ENCODE measurements around the gene LDB3.
"Not testable (repeated sequence)": the region's sequence is repeated elsewhere in the genome, so short reads cannot be mapped to it uniquely, and the experiment has no call there.

Gene LDB3, protein sequence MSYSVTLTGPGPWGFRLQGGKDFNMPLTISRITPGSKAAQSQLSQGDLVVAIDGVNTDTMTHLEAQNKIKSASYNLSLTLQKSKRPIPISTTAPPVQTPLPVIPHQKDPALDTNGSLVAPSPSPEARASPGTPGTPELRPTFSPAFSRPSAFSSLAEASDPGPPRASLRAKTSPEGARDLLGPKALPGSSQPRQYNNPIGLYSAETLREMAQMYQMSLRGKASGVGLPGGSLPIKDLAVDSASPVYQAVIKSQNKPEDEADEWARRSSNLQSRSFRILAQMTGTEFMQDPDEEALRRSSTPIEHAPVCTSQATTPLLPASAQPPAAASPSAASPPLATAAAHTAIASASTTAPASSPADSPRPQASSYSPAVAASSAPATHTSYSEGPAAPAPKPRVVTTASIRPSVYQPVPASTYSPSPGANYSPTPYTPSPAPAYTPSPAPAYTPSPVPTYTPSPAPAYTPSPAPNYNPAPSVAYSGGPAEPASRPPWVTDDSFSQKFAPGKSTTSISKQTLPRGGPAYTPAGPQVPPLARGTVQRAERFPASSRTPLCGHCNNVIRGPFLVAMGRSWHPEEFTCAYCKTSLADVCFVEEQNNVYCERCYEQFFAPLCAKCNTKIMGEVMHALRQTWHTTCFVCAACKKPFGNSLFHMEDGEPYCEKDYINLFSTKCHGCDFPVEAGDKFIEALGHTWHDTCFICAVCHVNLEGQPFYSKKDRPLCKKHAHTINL

DNA sequence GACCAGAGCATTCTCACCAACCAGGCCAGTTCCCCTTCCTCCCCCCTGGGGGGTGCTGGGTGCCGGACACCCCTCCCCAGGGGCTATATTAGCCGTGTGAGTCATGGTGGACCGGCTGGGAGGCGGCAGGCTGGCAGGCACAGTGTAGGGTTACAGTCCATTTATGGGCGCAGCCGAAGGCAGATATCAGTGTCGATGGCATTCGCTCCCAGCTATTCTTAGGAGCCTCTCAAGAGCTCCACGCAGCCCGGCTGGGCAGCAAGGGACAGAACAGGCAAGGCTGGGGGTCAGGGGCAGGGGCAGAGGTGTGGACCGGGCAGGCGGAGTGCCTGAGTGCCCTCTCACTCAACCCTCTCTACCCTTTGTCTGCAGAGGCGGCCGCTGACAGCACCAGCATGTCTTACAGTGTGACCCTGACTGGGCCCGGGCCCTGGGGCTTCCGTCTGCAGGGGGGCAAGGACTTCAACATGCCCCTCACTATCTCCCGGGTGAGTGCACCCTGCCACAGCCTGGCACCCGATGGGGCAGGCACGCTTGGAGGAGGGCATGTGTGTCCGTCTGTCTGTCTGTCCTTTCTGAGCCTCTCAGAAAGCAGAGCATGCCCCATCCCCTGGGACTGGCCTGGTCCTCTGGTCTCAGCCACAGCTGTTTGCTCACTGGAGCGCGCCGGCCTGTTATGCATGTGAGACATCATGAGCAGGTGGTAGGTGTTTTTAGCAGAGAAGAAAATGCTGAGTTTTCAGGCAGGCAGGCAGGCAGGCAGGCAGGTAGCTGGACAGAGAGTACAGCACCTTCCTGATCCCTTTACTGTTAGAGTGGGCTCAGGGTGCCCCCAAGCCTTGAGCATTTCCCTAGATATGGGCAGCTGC lies at the start of gene LDB3:
LDB3 (plus strand) TSS at position 215 of the 869 bp plus-strand sequence; CDS start at position 396, 181 bp downstream.
- DNase-seq, result peak in 6 of 56 donors; percentile 17 to 45 (median 30)

DNA sequence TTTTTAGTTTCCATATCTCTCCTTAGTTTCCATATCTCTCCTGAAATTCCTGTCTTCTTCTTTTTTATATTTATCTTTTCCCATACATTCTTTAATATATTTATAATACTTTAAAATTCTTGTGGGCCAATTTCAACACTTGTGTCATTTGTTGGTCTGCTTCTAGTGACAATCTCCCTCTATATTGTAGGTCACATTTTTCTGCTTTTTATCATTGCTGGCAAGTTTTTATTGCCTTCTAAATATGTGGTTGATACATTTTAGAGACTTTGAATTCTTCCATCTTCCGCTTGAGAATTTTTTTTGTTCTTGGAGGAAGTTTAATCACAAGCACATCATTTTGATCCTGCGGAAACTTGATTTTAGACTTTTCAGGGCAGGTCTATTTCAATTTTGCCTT lies 40.0 kb upstream of the LDB3 start:
- no peak for DNase-seq

DNA sequence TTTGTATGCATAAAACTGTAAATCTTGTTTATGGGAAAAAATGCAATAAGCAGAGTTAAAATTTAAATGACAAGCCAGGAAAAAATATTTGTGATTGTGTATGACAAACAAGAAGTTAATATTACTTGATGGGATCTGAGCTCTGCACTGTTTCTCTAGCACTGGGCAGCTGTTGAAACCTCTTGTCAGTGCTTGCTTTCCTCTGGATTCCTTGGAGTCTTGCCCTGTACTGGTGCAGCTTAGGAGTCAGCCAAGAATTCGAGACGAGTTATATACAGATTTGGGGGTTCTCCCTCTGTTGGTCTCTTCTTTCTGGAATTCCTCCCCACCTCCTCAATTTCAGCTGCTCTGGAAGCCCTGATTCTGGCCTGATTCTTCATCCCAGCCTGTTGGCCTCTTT lies 38.2 kb upstream of the LDB3 start:
- DNase-seq, result no peak

DNA sequence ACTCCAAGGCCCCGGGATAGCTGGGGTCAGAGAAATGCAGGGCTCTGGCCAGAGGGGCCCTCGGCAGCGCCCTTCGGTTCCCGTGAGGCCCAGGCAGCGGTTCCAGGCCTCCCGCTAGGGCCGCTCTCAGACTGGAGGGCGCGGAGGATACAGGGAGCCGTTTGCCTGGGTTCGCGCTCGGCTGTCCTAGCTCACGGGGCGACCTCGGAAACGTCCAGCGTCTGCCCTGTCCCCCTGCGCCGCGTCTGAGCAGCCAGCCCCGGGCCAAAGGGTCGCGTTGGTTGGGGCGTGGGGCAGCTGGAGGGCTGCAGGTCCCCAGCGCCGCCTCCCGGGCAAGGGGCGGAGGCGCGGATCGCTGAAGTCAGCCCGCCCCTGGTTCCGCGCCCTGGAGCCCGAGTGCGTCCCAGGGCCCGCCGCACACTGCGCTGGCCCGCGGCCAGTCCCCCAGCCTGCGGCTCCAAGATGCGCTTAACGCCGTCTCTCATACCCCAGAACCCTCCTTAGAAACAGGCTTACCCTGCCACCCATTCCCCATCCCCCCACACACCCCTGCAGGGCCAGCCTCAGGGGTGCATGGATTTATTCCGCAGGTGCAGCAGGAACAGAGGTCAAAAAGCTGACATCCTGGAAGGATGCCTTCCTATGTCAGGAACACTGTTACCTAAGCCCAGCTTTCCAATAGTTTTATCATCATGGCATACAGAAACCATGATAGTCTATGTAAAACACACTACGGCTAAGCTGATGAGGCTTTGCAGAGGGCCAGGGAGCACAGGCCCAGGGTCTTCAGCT lies 36.1 kb upstream of the LDB3 start:
- peak in 2 of 56 donors; percentile 21 to 48 for DNase-seq

DNA sequence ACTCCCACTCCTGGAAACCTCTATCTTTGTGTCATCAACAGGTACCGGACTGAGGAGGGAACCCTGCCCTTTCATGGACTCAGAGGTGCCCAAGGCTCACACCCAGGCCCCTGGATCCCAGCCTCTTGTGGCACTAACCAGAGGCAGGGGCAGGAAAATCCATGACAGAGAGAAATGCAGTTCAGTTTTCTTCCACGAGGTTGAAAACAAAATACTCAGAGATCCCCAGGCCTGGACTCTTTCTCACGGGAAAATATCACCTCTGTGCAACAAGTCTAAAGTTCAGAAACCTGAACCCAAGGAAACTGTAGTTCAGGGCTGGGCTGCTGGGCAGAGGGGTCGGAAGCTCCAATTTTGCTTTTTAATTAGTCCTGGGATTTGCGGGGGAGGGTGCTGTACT lies 35.4 kb upstream of the LDB3 start:
- DNase-seq, result no peak

DNA sequence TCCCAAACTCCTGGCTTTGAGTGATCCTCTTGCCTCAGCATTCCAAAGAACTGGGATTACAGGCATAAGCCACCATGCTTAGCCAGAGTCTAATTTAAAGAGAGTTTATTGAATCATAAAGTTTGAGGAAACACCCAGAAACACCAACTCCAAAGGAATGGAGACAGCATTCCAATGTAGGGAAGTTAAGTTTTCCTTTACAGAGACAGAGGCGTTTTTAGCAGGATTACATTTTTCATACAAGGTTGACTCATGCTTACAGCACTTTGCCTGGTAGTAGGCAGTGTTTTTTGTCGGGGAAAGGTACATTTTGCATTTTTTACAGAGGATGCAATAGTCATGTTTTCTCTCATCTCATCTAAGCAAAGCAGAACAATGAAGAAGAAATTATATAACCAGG lies 32.9 kb upstream of the LDB3 start:
- no peak for DNase-seq

DNA sequence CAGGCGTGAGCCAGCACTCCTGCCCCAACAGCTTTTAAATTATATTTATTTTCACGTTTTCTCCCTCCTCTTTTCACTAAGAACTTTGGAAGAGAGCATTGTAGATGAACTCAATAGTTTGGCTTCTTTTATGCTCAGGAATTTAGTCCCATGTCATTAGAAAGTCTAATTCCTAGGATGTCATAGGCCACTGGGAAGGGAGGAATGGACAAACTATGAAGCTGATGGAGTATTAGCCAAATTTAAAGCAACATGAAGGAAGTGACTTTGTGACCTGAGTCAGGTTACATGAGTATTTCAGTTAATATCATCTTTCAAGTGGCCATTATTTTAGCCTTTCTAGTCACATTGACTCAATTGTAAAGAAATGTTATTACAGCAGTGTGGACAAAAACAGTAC lies 32.0 kb upstream of the LDB3 start:
- DNase-seq, result no peak

DNA sequence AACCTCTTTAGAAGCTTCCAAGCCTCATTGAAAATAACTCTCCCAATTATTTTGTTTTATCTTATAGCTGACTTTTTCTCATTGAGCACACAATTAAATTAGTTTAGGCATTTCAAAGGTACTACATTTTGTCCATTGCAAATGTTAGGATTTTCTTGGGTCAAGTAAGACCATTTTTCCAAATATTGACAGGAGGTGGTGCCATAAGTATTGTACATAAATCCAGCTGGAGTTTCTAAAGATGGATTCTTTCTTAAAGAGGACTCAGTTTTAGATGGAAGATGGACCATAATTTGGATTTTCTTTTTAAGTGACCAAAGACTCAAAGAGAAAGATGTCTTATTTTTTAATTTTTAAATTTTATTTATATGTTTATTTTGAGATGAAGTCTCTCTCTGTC lies 26.3 kb upstream of the LDB3 start:
- DNase-seq, result peak in 1 of 56 donors; percentile 45

DNA sequence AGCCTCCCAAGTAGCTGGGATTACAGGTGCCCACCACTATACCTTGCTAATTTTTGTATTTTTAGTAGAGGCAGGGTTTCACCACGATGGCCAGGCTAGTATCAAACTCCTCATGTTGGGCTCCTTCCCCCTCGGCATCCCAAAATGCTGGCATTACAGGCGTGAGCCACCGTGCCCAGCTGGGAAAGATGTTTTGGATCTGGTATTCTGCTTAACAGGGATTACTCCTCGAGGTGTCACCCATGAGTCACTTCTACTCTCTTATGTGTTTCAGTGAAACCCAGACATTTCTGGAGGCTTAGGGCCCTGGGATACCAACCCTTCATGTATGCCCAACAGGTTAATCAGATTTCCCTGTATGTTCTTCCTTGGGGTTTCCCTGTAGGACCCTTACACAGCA lies 25.8 kb upstream of the LDB3 start:
- DNase-seq, result no peak

DNA sequence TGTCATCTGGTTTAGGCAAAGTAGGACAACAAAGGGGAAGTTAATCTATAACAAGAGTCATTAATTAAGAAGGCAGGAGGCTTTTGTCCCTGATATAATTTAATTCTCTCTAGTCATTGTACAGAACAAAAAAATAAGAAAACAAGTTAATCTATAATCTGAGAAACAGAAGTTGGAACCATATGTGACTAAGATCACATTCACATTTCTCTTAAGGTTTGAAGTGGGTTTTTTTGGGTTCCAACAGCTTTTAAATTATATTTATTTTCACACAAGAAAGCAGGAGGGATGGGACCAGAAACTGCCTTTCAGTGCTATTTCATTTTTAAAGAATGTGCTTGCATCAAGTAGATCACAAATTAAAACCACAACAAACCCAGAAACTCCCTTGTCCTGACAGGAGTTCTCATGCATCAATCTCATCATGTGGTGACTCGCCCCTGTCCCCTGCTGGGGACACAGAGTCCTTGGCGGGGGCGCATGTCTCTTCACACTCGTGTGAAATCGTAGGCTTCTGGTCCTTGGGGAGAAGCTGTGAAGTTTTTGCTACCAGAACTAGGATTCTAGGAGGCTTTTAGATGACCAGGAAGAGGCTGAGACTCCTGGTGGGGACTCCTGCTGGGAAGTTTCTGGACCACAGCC lies 24.0 kb upstream of the LDB3 start:
- no peak for DNase-seq

DNA sequence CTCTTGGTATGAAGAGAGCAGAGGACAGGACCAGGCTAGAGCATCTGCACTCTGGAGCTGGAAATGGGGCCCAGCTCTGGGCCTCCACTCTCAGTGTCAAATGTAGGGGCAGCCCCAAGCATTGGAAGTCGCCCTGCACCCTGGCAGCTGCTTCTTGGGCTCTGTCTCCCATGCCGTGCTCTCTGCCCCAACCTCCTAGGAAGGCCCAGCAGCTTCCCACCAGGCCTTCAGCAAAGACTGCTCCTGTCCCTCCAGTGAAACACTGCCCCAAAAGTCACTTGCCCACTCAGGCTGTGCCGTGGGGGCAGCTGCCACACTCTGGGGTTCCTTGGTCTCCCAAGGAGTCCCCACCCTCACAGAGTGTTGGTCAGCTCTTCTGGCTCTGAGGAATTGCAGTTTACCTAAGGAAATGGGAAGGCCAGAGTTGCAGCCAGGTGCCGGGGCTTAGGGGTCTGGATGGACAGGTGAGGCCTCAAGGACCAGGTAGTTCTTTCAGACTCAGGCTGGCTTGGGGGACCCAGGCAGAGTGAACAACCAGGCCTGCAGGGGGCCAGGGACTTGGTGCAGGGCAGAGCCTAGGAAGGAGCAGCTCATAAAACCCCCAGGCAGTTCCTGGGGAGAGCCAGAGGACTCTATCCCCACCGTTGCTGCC lies 23.4 kb upstream of the LDB3 start:
- DNase-seq, result no peak

DNA sequence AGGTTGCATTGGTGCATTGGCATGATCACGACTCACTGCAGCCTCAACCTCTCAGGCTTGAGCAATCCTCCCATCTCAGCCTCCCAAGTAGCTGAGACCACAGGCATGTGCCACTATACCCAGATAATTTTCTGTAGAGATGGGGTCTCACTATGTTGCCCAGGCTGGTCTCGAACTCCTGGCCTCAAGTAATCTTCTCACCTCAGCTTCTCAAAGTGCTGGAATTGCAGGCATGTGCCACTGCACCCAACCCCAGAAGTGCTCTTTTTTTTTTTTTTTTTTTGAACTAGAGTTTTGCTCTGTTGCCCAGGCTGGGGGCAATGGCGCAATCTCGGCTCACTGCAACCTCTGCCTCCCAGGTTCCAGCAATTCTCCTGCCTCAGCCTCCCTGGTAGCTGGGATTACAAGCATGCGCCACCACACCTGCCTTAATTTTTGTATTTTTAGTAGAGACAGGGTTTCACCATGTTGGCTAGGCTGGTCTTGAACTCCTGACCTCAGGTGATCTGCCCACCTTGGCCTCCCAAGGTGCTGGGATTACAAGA lies 22.6 kb upstream of the LDB3 start:
- DNase-seq, result not testable (repeated sequence)

DNA sequence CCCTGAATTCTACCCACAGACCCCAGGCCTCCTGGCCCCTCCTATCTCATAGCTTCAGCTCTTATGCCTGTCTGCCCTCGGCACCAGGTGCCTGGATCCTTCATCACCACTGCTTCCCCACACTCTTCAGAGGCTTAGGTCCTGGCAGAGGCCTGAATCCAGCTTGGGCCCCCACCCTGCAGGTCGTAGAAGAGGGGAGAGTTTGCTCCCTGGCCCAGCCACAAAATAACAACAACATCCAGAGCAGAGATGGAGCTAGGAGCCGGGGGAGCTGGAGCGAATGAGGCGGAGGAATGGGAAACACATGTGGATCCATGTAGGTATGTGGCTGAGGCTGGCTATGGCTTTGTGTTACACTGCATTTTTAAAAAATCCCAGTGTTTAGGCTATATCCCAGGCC lies 21.8 kb upstream of the LDB3 start:
- DNase-seq, result no peak

DNA sequence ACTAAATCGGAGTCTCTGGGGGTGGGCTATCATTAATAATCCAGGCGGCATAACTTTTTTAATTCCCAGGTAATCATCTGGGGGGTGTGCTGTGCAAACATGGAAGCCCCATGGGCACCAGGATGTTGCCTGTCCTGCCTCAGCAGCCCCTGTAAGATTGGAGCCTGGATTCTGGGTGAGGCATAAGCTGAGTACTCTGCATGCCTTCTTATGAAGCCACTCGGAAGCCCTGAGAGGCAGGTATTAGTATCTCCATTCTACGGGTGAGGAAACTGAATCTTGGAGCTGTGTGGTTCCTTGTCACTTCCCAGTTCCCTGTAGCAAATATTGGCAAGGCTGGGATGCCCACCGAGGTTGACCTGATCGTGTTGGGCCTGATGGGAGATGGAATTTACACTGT lies 21.4 kb upstream of the LDB3 start:
- no peak for DNase-seq

DNA sequence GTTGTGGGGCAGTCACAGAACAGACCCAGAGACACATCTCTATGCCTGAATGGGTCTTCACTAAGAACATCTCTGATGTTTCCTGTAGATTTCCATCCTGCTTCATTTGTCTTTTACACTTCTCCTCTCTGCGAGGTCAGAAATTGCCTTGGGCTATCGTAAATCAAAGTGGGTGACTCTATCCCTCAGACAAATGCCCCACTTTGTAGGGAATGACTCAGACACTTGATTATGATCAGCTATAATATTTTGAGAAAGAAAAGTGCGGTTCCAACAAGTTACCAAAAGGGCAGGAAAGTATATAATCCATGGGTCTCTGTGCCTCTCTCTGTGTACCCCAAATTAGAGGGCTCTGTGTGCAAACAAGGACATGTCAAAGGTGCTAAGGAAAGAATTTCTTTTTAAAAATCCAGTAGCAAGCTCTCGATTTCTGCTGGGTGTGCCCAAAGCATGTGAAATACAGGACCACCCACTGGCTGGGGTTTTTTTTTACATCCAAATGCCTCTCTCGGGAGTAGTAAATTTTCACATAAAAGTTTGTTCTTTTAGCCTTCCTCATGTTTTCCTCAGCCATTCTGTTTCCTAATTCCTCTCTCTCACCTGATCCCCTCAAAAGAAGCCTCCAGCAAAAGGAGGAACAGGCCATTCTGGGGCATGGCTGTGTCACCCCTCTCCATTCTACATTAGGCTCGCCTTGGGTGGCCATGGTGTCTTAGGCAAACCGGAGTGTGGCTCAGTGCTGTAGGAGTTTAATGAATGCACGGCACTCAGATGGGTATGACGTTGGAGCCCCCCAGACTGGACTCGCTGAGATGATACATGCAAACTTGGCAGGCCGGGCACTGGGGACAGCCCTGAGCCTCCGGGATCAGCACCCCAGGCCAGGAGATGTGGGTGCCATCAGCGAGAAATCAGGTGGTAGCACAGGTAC lies 20.3 kb upstream of the LDB3 start:
- no peak for DNase-seq

DNA sequence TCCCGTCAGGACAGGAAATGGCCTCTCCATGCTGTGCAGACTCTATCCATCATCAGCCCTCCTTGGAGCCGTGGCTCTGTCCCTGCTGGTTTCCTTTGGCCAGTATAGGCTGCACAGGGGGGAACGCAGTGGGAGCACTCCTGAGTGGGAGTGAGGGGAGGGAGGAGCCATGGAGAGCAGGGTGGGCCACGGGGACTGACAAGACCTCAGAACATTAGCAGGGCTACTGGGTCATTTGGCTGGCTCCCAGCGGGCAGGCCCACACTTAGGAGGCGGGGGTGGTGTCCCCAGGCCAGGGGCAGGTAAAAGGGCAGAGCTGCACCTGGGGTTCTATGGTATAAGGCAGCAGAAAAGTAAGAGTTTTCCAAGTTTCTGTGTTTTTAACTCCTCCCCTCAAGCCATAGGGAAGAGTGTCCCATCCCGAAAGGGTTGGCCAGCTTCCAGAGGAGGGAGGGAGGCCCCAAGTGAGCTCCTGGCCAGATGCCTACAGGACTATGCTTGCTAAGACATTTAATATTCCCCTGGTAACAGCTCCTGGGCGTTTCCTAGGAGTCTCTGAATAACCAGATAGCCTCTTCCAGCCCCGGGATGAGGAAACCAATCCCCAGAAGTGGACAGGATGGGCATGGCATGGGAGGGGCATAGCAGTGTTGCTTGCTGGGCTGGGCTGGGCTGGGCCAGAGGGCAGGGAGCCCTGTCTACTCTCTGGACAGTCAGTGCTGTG lies 19.4 kb upstream of the LDB3 start:
- peak in 1 of 56 donors; percentile 43 for DNase-seq

DNA sequence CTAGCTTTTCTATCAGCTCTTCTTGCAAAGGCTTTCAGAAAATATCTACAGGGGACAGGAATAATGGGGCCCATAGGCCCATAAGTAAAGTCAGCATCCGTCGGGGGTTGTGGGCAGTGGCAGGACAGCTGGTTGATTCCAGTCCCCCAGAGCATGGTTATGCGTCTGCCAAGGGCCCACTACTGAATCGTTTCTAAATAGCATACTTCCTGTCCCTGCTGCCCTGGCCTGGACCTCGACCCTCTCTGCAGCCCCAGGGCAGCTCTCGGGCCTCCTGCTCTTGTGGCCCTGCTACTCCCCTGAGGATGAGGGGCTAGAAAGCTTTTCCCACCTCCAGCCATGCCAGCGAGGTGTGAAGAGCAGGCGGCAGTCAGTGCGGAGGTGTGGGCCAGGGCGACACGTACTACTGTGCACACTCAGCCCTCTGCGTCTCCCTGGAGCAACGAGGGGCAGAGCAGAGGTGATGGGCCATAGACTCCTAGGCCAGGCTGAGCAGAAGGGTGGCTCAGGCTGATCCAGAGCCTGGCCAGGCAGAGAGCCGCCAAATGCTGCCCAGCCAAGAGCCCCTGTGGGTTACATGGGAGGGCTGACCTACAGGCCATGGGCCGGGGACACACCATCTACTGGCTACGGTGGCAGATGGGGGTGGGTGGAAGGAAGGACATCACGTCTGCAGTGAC lies 18.7 kb upstream of the LDB3 start:
- no peak for DNase-seq

All from amygdala (tissue), 56 donors.